ENCODE measurements around the gene PDIA5.

Gene PDIA5

DNA sequence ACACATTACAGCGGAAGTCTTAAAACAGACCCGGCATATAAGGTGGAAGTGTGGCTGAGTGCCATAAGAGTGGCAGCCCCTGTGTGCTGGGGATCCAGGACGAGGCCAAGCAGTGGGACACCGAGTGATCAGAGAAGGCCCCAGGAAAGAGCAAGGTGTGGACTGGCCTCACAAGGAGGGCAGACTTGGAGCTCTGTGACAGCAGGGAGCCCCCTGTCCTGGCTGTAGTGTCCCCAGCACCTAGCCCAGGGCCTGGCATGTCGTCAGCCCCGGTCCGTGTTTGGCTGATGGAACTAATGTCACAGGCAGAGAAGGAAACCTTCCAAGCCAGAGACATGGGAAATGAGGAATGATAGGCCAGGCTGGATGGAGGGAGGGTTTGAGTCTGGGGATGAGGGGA is 4.8 kb downstream of the PDIA5 start:
- no peak for TF ChIP-seq SUZ12 (IDR thresholded peaks at IDR 0.05; ENCODE audit: extremely low read depth, insufficient read depth, insufficient read length)
- TF ChIP-seq YY1 (IDR thresholded peaks at IDR 0.05; ENCODE audit: insufficient read depth, insufficient read length) = no peak
- no peak for TF ChIP-seq ZNF274 (IDR thresholded peaks at IDR 0.05; ENCODE audit: low read depth, low read length)
- peaks cover 31% of the 10 kb centered on the region for H3K36me3 ChIP-seq (ENCODE audit: insufficient read depth, insufficient read length, low read length)
- no peak overlapping the region for H3K9ac ChIP-seq (ENCODE audit: insufficient read length, low read depth)
- no peak for DNase-seq (ENCODE audit: low read depth, low spot score)
- H3K9me3 ChIP-seq (ENCODE audit: insufficient read depth, low read length) = no peaks in the 10 kb centered on the region
- H3K4me1 ChIP-seq (ENCODE audit: insufficient read depth, insufficient read length) = peaks cover 6% of the 10 kb centered on the region
- peaks cover under 1% of the 10 kb centered on the region for H3K27me3 ChIP-seq (ENCODE audit: insufficient read depth, insufficient read length)
- no peak overlapping the region for H3K4me3 ChIP-seq (ENCODE audit: insufficient read length, low read depth)

DNA sequence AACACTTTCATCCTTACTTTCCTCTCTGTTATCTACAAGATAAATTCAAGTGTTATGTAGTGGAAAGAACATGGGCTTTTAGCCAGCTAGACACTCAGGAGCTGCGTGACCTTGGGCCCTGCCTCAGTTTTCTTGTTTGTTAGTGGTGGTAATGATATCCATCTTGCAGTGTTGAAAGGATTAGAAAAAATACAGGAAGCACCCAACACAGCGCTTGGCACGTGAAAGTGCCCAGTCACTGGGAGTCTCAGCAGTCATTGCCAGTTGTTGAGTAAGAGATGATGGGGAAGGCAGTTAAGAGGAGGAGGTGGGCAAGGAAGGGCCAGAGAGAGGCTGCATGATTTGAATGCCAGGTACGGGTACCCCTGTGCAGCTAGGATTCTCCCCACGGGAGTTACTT is 5.3 kb downstream of the PDIA5 start:
- H3K9ac ChIP-seq (ENCODE audit: insufficient read length, low read depth) = no peak overlapping the region
- no peak for TF ChIP-seq YY1 (IDR thresholded peaks at IDR 0.05; ENCODE audit: insufficient read depth, insufficient read length)
- no peak for TF ChIP-seq ZNF274 (IDR thresholded peaks at IDR 0.05; ENCODE audit: low read depth, low read length)
- no peak for TF ChIP-seq SUZ12 (IDR thresholded peaks at IDR 0.05; ENCODE audit: extremely low read depth, insufficient read depth, insufficient read length)
- peaks cover 31% of the 10 kb centered on the region for H3K36me3 ChIP-seq (ENCODE audit: insufficient read depth, insufficient read length, low read length)
- no peaks in the 10 kb centered on the region for H3K27me3 ChIP-seq (ENCODE audit: insufficient read depth, insufficient read length)
- peaks cover 6% of the 10 kb centered on the region for H3K4me1 ChIP-seq (ENCODE audit: insufficient read depth, insufficient read length)
- no peaks in the 10 kb centered on the region for H3K9me3 ChIP-seq (ENCODE audit: insufficient read depth, low read length)
- DNase-seq (ENCODE audit: low read depth, low spot score) = no peak
- no peak overlapping the region for H3K4me3 ChIP-seq (ENCODE audit: insufficient read length, low read depth)

DNA sequence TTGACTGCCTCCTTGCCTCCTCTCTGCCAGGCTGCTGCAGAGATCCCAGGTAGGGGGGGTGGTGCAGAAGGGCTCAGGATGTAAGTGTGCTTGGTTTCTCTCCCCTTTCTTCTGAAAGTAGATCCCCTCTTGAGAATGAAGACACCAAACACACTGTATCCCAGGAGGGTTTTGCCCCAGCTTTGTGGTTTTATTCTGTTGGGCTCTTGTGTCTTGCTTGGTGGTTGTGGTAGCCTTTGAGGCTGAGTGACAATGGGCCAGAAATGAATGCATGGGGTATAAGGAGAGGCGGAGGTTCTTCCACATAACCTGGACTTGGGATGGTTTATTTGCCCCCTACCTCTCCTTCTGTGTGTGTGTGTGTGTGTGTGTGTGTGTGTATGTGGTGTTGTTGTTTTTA is 5.7 kb downstream of the PDIA5 start:
- DNase-seq (ENCODE audit: low read depth, low spot score) = no peak
- Histone ChIP-seq H3K4me1 (ENCODE audit: insufficient read depth, insufficient read length) (peaks cover 6% of the 10 kb centered on the region), H3K9ac (ENCODE audit: insufficient read length, low read depth) (no peak overlapping the region), H3K4me3 (ENCODE audit: insufficient read length, low read depth) (no peak overlapping the region), H3K9me3 (ENCODE audit: insufficient read depth, low read length) (no peaks in the 10 kb centered on the region), H3K36me3 (ENCODE audit: insufficient read depth, insufficient read length, low read length) (peaks cover 31% of the 10 kb centered on the region), H3K27me3 (ENCODE audit: insufficient read depth, insufficient read length) (no peaks in the 10 kb centered on the region)
- TF ChIP-seq SUZ12 (IDR thresholded peaks at IDR 0.05; ENCODE audit: extremely low read depth, insufficient read depth, insufficient read length) = no peak
- no peak for TF ChIP-seq YY1 (IDR thresholded peaks at IDR 0.05; ENCODE audit: insufficient read depth, insufficient read length)

DNA sequence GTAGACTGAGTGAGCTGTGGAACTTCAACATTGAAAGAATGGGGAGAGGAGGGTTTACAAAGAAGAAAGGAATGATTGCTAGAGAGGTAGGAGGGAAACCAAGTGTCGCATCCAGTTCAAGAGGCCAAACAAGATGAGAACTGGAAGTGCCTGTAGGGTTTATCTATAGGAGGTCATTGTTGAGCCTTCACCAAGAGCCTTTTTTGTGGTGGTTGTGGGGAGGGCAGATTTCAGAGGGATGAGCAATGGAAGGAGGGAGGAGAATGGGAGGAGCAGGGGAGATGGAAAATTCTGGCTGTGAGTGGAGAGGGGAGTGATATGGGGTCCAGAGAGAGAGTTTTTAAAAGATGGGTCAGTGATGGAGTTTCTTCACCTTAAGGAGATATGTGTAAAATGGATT is 8.5 kb downstream of the PDIA5 start:
- no peak overlapping the region for H3K4me3 ChIP-seq (ENCODE audit: insufficient read length, low read depth)
- peaks cover 25% of the 10 kb centered on the region for H3K36me3 ChIP-seq (ENCODE audit: insufficient read depth, insufficient read length, low read length)
- no peak overlapping the region for H3K9ac ChIP-seq (ENCODE audit: insufficient read length, low read depth)
- H3K9me3 ChIP-seq (ENCODE audit: insufficient read depth, low read length) = no peaks in the 10 kb centered on the region
- peaks cover 6% of the 10 kb centered on the region for H3K4me1 ChIP-seq (ENCODE audit: insufficient read depth, insufficient read length)
- H3K27me3 ChIP-seq (ENCODE audit: insufficient read depth, insufficient read length) = no peaks in the 10 kb centered on the region
- peak; percentile 23 for DNase-seq (ENCODE audit: low read depth, low spot score)
- TF ChIP-seq YY1 (IDR thresholded peaks at IDR 0.05; ENCODE audit: insufficient read depth, insufficient read length) = no peak
- no peak for TF ChIP-seq ZNF274 (IDR thresholded peaks at IDR 0.05; ENCODE audit: low read depth, low read length)
- no peak for TF ChIP-seq SUZ12 (IDR thresholded peaks at IDR 0.05; ENCODE audit: extremely low read depth, insufficient read depth, insufficient read length)

GRCh38 chr3:123076112-123076495 is 9.3 kb downstream of the PDIA5 start:
- Histone ChIP-seq H3K27me3 (ENCODE audit: insufficient read depth, insufficient read length) (no peaks in the 10 kb centered on the region), H3K4me3 (ENCODE audit: insufficient read length, low read depth) (no peak overlapping the region), H3K36me3 (ENCODE audit: insufficient read depth, insufficient read length, low read length) (peaks cover 22% of the 10 kb centered on the region), H3K9ac (ENCODE audit: insufficient read length, low read depth) (no peak overlapping the region), H3K4me1 (ENCODE audit: insufficient read depth, insufficient read length) (peaks cover 2% of the 10 kb centered on the region), H3K9me3 (ENCODE audit: insufficient read depth, low read length) (no peaks in the 10 kb centered on the region)
- TF ChIP-seq YY1 (IDR thresholded peaks at IDR 0.05; ENCODE audit: insufficient read depth, insufficient read length) = no peak
- DNase-seq (ENCODE audit: low read depth, low spot score) = no peak

GRCh38 chr3:123076496-123077418 is 9.9 kb downstream of the PDIA5 start:
- no peak for TF ChIP-seq ZNF274 (IDR thresholded peaks at IDR 0.05; ENCODE audit: low read depth, low read length)
- no peak for TF ChIP-seq YY1 (IDR thresholded peaks at IDR 0.05; ENCODE audit: insufficient read depth, insufficient read length)
- TF ChIP-seq SUZ12 (IDR thresholded peaks at IDR 0.05; ENCODE audit: extremely low read depth, insufficient read depth, insufficient read length) = no peak
- Histone ChIP-seq H3K36me3 (ENCODE audit: insufficient read depth, insufficient read length, low read length) (peaks cover 17% of the 10 kb centered on the region), H3K27me3 (ENCODE audit: insufficient read depth, insufficient read length) (no peaks in the 10 kb centered on the region), H3K4me3 (ENCODE audit: insufficient read length, low read depth) (no peak overlapping the region), H3K9me3 (ENCODE audit: insufficient read depth, low read length) (no peaks in the 10 kb centered on the region), H3K9ac (ENCODE audit: insufficient read length, low read depth) (no peak overlapping the region), H3K4me1 (ENCODE audit: insufficient read depth, insufficient read length) (peaks cover under 1% of the 10 kb centered on the region)
- DNase-seq (ENCODE audit: low read depth, low spot score) = no peak

- DNase-seq (ENCODE audit: low read depth, low spot score) = no peak
- H3K4me1 ChIP-seq (ENCODE audit: insufficient read depth, insufficient read length) = peaks cover 8% of the 10 kb centered on the region
- H3K4me3 ChIP-seq (ENCODE audit: insufficient read length, low read depth) = no peak overlapping the region
- peaks cover 10% of the 10 kb centered on the region for H3K36me3 ChIP-seq (ENCODE audit: insufficient read depth, insufficient read length, low read length)
- H3K9ac ChIP-seq (ENCODE audit: insufficient read length, low read depth) = no peak overlapping the region
- no peaks in the 10 kb centered on the region for H3K9me3 ChIP-seq (ENCODE audit: insufficient read depth, low read length)
- no peaks in the 10 kb centered on the region for H3K27me3 ChIP-seq (ENCODE audit: insufficient read depth, insufficient read length)
- TF ChIP-seq YY1 (IDR thresholded peaks at IDR 0.05; ENCODE audit: insufficient read depth, insufficient read length) (no peak), SUZ12 (IDR thresholded peaks at IDR 0.05; ENCODE audit: extremely low read depth, insufficient read depth, insufficient read length) (no peak), ZNF274 (IDR thresholded peaks at IDR 0.05; ENCODE audit: low read depth, low read length) (no peak)
Observed at GRCh38 chr3:123078101-123078500, 11.3 kb downstream of the PDIA5 start.
